ENCODE results near the gene SLC9A9. TPM values are rescaled to one million over a fixed set of nuclear protein-coding genes. Genes with fewer than 3 reads are reported as not detected.

SLC9A9 gene
- total and polyA plus RNA-seq, 2 of the 8 experiments (the other 6 are each of a cell fraction or from before 2014, with no cell fraction given), result 0.48 to 1.1 TPM

DNA sequence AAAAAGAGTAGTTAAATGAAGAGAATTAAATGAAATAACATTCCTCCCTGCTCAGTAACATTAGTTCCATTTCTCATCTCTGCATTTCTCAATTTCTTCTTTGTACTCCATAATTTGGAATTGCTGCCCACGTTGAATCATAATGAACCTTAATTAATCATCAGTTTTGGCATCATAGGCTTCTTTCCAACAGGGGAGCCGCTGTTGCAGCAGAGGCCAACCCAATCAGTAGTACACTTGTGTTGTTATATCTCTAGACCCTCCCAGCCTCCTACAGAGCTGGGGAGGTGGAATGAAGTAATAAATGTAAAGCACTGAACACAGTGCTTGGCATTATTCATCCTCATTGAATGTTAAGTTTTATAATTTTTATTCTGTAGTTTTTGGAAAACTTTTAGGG lies 488.0 kb downstream of the SLC9A9 start:
- no peak overlapping the region for H3K4ac ChIP-seq (replicated peaks; ENCODE audit: insufficient read length, low read depth, low read length)
- FAIRE-seq (no peak), DNase-seq (ENCODE audit: low read depth in 1 of 2, low spot score in 2 of 2) (no peak)
- ChIA-PET POLR2A (ENCODE audit: partially characterized antibody) (no interaction called here), CTCF (ENCODE audit: partially characterized antibody) (no interaction called here)
- no peak overlapping the region for H2BK120ac ChIP-seq (replicated peaks; ENCODE audit: low read depth, low read length)
- no peak overlapping the region for H3K27ac ChIP-seq (ENCODE audit: low read depth, low read length)
- no peak overlapping the region for H3K14ac ChIP-seq (ENCODE audit: insufficient read length)
- H3K4me2 ChIP-seq (ENCODE audit: insufficient read depth in 1 of 2, low read depth in 2 of 2, low read length in 2 of 2), result no peak overlapping the region
- H3K18ac ChIP-seq (ENCODE audit: extremely low read depth, low read length), result no peak overlapping the region
- no peak overlapping the region for H2BK5ac ChIP-seq (ENCODE audit: low read depth, low read length)
- H3K79me2 ChIP-seq (ENCODE audit: control insufficient read depth in 1 of 2, insufficient read depth in 2 of 2, low read length in 2 of 2), result no peaks in the 10 kb centered on the region
- H3K9me3 ChIP-seq (ENCODE audit: insufficient read depth in 2 of 2, low read depth in 1 of 2, low read length in 1 of 2), result no peaks in the 10 kb centered on the region
- no peak overlapping the region for H4K5ac ChIP-seq (ENCODE audit: insufficient read length, low read depth, low read length)
- no peaks in the 10 kb centered on the region for H3K23me2 ChIP-seq (ENCODE audit: low read depth, low read length)
- no peaks in the 10 kb centered on the region for H3K79me1 ChIP-seq (ENCODE audit: low read depth, low read length)
- H2AFZ ChIP-seq (ENCODE audit: low read length), result no peak overlapping the region
- no peaks in the 10 kb centered on the region for H4K20me1 ChIP-seq (replicated peaks in 1 of 2; ENCODE audit: control insufficient read depth in 1 of 2, insufficient read depth in 2 of 2, low read length in 2 of 2)
- H2AK5ac ChIP-seq (ENCODE audit: low read depth, low read length), result no peak overlapping the region
- H2BK12ac ChIP-seq (ENCODE audit: low read depth, low read length), result no peak overlapping the region
- H3K56ac ChIP-seq (replicated peaks; ENCODE audit: insufficient read length, low read depth, low read length), result no peak overlapping the region
- H3K36me3 ChIP-seq (ENCODE audit: control insufficient read depth in 2 of 4, insufficient read depth in 4 of 4, low read length in 3 of 4), result no peaks in the 10 kb centered on the region
- H2BK20ac ChIP-seq (ENCODE audit: low read length), result no peak overlapping the region
- no peak overlapping the region for H4K8ac ChIP-seq (ENCODE audit: extremely low read depth, insufficient read depth, low read length)
- H3K27me3 ChIP-seq (replicated peaks in 1 of 4; ENCODE audit: control insufficient read depth in 3 of 4, extremely low read depth in 1 of 4, insufficient read depth in 3 of 4, low read length in 3 of 4), result no peaks in the 10 kb centered on the region
- H3K9ac ChIP-seq (replicated peaks in 1 of 4; ENCODE audit: extremely low read depth in 1 of 4, low read depth in 3 of 4, low read length in 3 of 4), result no peak overlapping the region
- no peaks in the 10 kb centered on the region for H3K4me1 ChIP-seq (replicated peaks in 1 of 4; ENCODE audit: control insufficient read depth in 3 of 4, insufficient read depth in 4 of 4, low read length in 3 of 4)
- WGBS, 2 experiments (ENCODE audit: extremely low coverage in 1 of 2, insufficient coverage in 1 of 2, insufficient read length in 1 of 2, insufficient replicate concordance in 2 of 2, low coverage in 1 of 2, low lambda C conversion rate in 2 of 2, missing lambda C conversion rate in 1 of 2), result 93% methylated on average over 2 of the region's 2 CpGs; no CpG with 5 or more reads in 1 of the 2 experiments
- H3K23ac ChIP-seq (ENCODE audit: insufficient read length), result no peak overlapping the region
- H2BK15ac ChIP-seq (ENCODE audit: low read length), result no peak overlapping the region
- TF ChIP-seq CBX5 (IDR thresholded peaks at IDR 0.05; ENCODE audit: low read depth, low read length) (no peak), TAF7 (optimal IDR thresholded peaks at IDR 0.05; ENCODE audit: borderline replicate concordance, low read depth, low read length) (no peak), TCF12 (IDR thresholded peaks at IDR 0.05; ENCODE audit: low read depth, low read length) (no peak), CREB1 (IDR thresholded peaks at IDR 0.05) (no peak), POU5F1 (IDR thresholded peaks at IDR 0.05; ENCODE audit: low read depth, low read length) (no peak)
- H3K4me3 ChIP-seq (ENCODE audit: extremely low read depth in 1 of 4, insufficient read depth in 2 of 4, low read depth in 3 of 4, low read length in 4 of 4), result no peak overlapping the region
- no peak overlapping the region for H4K91ac ChIP-seq (replicated peaks; ENCODE audit: insufficient read length, low read length)
